ENCODE results near the gene PBRM1.

Gene PBRM1

GRCh38 chr3:52574056-52574965 lies 111.4 kb downstream of the PBRM1 start:
- DNase-seq (ENCODE audit: low spot score): no peak

- DNase-seq (ENCODE audit: low spot score): no peak
Observed at GRCh38 chr3:52572221-52572620, 113.5 kb downstream of the PBRM1 start.

GRCh38 chr3:52570076-52570475 lies 115.6 kb downstream of the PBRM1 start:
- DNase-seq (ENCODE audit: low spot score): no peak

GRCh38 chr3:52568069-52568468 lies 117.6 kb downstream of the PBRM1 start:
- no peak for DNase-seq (ENCODE audit: low spot score)

GRCh38 chr3:52563984-52564383 lies 121.7 kb downstream of the PBRM1 start:
- DNase-seq (ENCODE audit: low spot score): no peak

GRCh38 chr3:52561028-52561747 lies 124.5 kb downstream of the PBRM1 start:
- no peak for DNase-seq (ENCODE audit: low spot score)

GRCh38 chr3:52558436-52558835 lies 127.3 kb downstream of the PBRM1 start:
- no peak for DNase-seq (ENCODE audit: low spot score)

GRCh38 chr3:52557011-52557960 lies 128.4 kb downstream of the PBRM1 start:
- DNase-seq (ENCODE audit: low spot score): no peak

- DNase-seq (ENCODE audit: low spot score): no peak
Observed at GRCh38 chr3:52555056-52555455, 130.7 kb downstream of the PBRM1 start.

GRCh38 chr3:52554026-52554755 lies 131.5 kb downstream of the PBRM1 start:
- no peak for DNase-seq (ENCODE audit: low spot score)

GRCh38 chr3:52552089-52552488 lies 133.6 kb downstream of the PBRM1 start:
- DNase-seq (ENCODE audit: low spot score): no peak

- DNase-seq (ENCODE audit: low spot score): no peak
Observed at GRCh38 chr3:52551118-52551517, 134.6 kb downstream of the PBRM1 start.

- DNase-seq (ENCODE audit: low spot score): no peak
Observed at GRCh38 chr3:52547143-52547542, 138.6 kb downstream of the PBRM1 start.

GRCh38 chr3:52546111-52546901 lies 139.4 kb downstream of the PBRM1 start:
- no peak for DNase-seq (ENCODE audit: low spot score)

GRCh38 chr3:52544937-52545336 lies 140.8 kb downstream of the PBRM1 start:
- no peak for DNase-seq (ENCODE audit: low spot score)

- DNase-seq (ENCODE audit: low spot score): no peak
Observed at GRCh38 chr3:52541050-52541449, 144.7 kb downstream of the PBRM1 start.

- DNase-seq (ENCODE audit: low spot score): no peak
Observed at GRCh38 chr3:52539010-52539653, 146.6 kb downstream of the PBRM1 start.

- no peak for DNase-seq (ENCODE audit: low spot score)
Observed at GRCh38 chr3:52537726-52538421, 147.8 kb downstream of the PBRM1 start.

- DNase-seq (ENCODE audit: low spot score): no peak
Observed at GRCh38 chr3:52537165-52537620, 148.5 kb downstream of the PBRM1 start.
